HG02884 (cell line): ENCODE data around the gene PAX6.
"Not testable (repeated sequence)": the region's sequence is repeated elsewhere in the genome, so short reads cannot be mapped to it uniquely, and the experiment has no call there.

Experiments
- ATAC-seq: cut with Tn5 transposase; IDR thresholded peaks from one replicate; pipeline ENCODE4 v1.9.1; 2021; ENCODE audit warnings: mild to moderate bottlenecking, moderate library complexity; ENCODE audit not compliant: unreplicated experiment

Gene PAX6

DNA sequence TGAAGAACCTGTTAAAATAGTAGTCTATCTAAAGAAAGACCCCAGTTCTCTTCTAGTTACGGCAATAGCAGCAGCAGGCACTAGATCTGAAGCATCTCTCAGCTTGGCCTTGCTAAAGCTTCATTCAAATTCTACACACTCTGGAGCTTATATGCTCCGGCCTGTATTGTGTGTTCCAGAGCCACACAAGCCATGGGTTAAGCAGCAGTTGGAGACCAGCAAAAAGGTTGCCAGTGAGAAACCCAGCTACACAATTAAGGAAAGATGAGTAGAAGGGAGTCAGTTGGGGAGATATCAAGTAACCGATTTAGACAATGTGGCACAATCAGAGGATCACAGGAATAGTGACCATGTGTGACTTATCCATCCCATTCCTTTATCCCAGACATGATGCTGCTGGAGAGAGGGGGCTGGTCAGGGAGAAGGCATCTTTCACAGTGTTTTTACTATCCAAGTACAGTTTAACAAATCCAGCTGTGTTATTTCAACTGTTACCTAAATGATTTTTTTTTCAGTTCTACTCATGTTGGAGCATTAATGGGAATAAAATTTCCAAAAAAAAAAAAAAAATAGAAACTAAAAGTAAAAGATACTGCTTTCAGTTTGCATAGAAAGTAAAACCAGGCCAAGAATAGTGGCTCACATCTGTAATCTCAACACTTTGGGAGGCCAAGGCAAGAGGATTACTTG lies 41.0 kb downstream of the PAX6 start:
- ATAC-seq = no peak

DNA sequence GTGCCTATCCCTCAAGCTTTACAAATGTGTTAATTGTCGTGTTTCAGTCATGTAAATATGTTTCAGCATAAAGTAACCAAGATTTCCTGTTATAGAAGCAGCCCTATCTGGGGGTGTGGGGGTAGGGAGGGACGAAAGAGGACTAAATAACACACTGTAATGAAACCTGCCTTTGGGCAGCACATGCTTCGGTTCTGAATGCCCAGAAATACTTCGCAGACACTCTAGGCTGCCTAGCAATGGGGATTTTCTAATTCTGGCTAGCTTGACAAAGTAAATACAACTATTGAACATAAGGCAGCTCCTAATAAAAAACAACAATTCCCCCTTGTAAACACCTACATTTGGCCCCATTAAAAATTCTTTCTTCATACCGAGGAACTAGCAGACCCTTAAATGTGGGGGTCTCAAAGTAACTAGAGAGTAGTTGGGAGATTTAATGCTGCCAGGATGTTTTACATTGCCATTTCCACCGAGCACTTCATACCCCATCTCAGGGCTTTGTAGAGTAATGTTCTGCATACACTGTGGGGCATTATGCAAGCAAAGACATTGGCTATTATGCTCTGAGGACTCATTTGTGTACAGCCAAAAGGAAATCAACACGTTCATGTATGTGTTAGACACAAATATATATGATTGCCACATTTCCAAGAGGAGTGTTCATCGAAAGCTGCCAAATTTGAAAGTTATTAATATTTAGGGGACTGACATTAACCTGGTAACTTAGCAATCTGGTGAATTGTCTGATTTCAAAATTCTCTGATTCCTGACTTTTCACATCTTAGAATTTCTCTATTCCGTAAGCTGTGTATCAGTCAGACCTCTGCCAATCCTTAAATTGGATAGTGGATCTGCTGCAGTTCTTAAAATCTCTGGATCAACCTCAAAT lies 42.1 kb downstream of the PAX6 start:
- no peak for ATAC-seq

DNA sequence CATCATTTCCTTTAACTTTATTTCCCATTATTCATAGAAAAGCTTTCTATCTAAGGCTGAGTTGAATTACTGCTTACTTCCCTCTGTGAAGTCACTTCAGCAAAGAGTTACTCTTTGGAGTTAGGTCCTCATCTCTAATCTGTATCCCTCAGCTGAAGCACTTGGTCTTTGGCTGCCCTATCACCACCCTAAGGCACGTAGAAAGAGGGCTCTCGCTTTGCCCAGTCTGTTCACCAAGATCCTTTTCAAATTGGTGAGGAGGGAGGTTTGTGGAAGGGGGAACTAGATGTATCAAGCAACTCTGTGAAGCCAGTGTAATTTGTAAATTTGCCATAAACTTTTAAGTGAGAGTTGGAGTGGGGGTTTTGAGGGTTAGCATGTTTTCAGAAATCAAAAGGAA lies 43.4 kb downstream of the PAX6 start:
- ATAC-seq = no peak

DNA sequence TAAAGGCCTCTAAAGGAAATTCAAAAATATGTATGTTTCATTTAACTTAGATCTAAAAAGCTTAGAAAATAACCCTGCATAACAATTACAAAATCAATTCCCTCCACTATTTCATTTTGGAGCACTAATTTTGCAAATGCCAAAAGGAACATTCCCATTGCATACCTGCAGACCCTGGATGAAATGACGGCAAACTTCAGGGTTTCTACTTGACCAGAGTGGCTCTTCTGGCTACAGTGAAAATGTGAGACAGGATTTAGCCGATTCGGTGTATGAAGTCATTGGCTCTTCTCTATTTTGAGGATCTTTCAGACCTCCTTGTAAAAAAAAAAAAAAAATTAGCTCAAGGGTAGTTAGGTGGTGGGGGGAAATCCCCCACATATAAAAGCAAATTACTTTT lies 44.1 kb downstream of the PAX6 start:
- ATAC-seq = no peak

DNA sequence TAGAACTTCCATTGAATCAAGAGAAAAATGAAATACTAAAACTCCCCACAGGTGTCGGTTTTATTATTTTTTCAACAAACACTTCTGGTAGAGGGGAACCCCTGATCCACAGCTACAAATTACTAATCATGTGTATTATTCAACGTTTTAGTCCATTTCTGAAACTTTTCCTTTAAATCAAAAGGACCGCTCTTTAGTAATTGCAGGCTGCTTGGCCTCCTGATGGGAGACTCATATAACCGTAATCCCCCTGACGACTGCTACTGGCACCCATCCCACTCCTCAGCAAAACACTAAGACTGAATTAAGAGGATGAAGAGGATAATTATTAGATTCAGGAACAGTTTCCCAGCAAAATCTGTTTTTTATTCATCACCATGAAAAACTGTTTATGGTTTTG lies 46.4 kb downstream of the PAX6 start:
- ATAC-seq = no peak

DNA sequence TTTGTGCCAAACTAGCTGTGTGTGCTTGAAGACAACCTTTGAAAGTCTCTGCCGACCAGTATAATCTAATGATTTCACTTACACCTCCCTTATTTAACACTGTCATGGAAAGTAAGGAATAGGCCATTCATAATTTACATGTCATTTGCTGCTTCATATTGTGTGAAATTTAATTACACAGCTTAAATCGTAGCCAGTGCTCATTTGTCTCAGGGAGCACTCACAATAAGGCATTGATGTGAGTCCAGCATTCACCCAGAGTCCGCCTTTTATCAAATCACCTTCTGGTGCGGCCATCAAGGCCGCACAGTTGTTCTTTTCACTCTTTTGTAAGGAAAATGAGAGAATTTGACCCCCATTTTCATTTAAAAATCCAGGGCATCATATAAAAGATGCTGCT lies 46.9 kb downstream of the PAX6 start:
- no peak for ATAC-seq

DNA sequence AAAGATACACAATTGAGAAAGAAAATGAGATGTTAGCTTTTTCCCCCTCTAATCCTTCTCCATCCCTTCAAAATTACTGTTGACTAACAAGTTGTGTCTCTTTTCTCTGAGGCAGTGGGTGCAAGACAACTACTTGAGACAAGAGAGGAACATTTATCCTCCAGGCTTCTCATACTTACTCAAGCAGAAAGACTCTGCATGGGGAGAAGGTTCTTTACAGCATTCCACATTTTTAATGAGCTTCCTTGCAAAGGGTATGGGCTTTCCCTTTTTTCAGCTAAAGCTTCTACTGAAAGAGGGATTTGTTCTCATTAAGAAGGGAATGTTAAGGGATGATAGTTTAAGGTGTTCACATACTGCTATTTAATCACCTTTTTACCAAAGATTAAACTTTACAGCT lies 47.8 kb downstream of the PAX6 start:
- no peak for ATAC-seq

DNA sequence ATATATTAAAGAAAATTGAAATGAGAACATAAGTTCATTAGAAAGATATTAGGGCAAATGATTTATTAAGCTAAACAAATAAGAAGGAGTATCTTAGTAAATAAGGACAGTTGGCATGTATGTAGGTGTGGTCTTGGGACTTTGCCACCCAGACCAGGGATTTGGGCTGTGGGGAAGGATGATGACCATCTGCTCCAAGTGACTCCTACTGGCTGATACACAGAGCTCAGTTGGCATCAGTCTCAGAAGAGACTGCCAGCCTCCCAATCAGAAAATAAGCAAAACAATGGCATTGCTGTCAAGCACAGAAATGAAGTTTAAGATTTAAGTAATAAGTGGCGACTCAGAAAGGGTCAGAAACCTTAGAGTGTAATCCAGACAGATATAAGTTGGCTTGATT lies 49.5 kb downstream of the PAX6 start:
- no peak for ATAC-seq

DNA sequence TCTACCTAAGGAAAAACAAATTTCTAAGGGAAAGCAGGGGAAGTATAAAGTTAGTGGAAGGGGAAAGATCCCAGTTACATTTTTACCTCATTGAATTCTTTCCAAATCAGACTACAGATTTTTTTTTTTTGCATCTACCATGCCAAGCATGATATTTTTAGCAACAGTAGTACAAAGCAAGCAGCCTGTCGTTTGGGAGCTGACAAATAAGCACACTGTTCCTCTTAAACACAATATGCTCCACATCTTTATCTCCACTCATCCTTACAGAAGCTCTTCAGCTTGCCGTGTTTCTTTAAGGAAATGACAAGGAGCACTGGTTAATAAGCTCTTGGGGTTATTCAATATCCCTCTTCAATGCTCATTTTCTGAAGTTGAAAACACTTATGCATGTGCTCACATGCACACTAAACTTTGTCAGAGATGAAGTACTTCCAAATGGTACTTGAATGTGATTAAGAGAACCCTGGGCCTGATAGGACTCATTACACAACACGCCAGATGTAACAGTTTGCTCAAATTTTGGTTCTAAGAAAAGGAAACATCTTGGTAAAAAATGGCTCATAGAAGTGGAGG lies 53.8 kb downstream of the PAX6 start:
- ATAC-seq = no peak

DNA sequence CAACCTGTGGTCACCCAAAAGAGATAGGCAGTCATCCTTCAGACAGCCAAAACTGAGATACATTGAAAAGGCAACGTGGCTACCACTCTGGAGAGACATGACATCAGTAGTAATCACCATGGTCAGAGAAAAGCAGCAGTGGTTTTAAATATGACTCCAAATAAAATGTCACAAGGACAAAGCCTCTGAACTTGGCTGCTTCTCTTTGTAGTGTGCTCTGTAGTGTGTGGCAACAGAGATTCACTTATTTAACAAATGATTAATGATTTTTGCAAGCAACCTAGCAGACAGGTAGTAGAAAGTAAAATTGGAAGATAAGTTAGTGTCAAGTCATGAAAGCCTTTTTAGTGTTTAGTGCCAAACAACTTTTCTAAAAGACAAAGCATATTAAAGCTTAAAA lies 63.5 kb downstream of the PAX6 start:
- ATAC-seq = no peak

DNA sequence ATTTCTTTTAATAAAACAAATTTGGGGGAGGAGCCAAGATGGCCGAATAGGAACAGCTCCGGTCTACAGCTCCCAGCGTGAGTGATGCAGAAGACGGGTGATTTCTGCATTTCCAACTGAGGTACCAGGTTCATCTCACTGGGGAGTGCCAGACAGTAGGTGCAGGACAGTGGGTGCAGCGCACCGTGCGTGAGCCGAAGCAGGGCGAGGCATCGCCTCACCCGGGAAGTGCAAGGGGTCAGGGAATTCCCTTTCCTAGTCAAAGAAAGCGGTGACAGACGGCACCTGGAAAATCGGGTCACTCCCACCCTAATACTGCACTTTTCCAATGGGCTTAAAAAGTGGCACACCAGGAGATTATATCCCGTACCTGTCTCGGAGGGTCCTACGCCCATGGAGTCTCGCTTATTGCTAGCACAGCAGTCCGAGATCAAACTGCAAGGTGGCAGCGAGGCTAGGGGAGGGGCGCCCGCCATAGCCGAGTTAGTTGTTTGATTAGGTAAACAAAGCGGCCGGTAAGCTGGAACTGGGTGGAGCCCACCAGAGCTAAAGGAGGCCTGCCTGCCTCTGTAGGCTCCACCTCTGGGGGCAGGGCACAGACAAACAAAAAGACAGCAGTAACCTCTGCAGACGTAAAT lies 70.3 kb downstream of the PAX6 start:
- ATAC-seq = not testable (repeated sequence)

DNA sequence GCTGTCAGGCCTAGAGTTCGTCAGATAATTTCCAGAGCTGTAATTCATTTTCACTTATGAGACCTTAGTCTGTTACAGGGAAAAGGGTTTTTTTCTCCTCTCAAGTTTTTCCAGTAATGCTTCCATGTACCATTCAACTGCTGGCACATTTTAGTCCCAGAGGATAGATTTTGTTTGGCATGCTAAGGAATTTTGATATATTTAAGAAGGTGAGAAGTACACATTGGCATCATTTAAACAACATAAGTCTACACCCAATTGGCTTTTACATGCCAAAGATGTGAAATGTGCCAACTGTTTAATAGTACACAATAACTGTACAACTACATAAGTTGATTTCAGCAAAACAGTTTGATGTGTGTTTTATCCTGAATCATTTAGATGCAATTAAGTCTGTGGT lies 71.0 kb downstream of the PAX6 start:
- ATAC-seq = no peak
